Stomach (tissue), 9 donors: ENCODE measurements around the gene CD151. TPM values are rescaled to one million over a fixed set of nuclear protein-coding genes. Genes with fewer than 3 reads are reported as not detected.

Experiments used
- DNase-seq, 2 donors: peaks; one replicate each; pipeline versions ENCODE4 v3.0.0 to v3.0.0-alpha.2; 2013 to 2019
- H3K27ac ChIP-seq, 5 donors: fragments of 200-600 bp in 4 of 5; sonication (generic) in 4 of 5; one replicate each; pipeline ENCODE4 v1.5.1; 2013 to 2019; ENCODE audit warnings: mild to moderate bottlenecking in 1 of 5, moderate library complexity in 1 of 5
- H3K27me3 ChIP-seq, 3 donors: fragments of 200-600 bp; sonication (generic); one replicate each; pipeline ENCODE4 v1.5.1; 2017 to 2019; ENCODE audit warnings: mixed run types in 1 of 3
- H3K36me3 ChIP-seq, 4 donors: fragments of 200-600 bp; sonication (generic); 1 replicate in 3 of 4; 2 replicates in 1 of 4; pipeline ENCODE4 v1.5.1; 2016 to 2019
- H3K4me1 ChIP-seq, 4 donors: fragments of 200-600 bp; sonication (generic); one replicate each; pipeline ENCODE4 v1.5.1; 2016 to 2019
- H3K4me3 ChIP-seq, 4 donors: fragments of 200-600 bp; sonication (generic) in 3 of 4; one replicate each; pipeline ENCODE4 v1.5.1; 2016 to 2019; ENCODE audit warnings: mild to moderate bottlenecking in 1 of 4
- H3K9me3 ChIP-seq, 4 donors: fragments of 200-600 bp; sonication (generic); one replicate each; pipeline ENCODE4 v1.5.1; 2016 to 2019
- EP300 ChIP-seq: sonication (generic); formaldehyde crosslinking; IDR thresholded peaks from one replicate; pipeline ENCODE4 v1.6.1; 2017; ENCODE audit warnings: antibody characterized with exemption
- POLR2A ChIP-seq, 4 donors: fragments of 450-650 bp; IDR thresholded peaks; one replicate each; pipeline ENCODE4 v1.6.1; 2016; ENCODE audit warnings: antibody characterized with exemption in 4 of 4, control low read depth in 2 of 4, mild to moderate bottlenecking in 1 of 4, moderate library complexity in 1 of 4
- POLR2AphosphoS5 ChIP-seq, 3 donors: sonication (generic); formaldehyde crosslinking; IDR thresholded peaks; one replicate each; pipeline ENCODE4 v1.6.1; 2016; ENCODE audit warnings: antibody characterized with exemption in 3 of 3
- WGBS, 5 donors: extraction: QIAGEN DNeasy Blood & Tissue Kit in 3 of 5; methylation state at CpG; one replicate each; pipeline versions ENCODE4 v1.1.5 to v1.1.7; 2013 to 2018; 5-methylcytosine and 5-hydroxymethylcytosine counted together
- intact Hi-C: fragments of 100-400 bp; cut with DNase I; formaldehyde crosslinking; loops from one replicate; pipeline ENCODE4 v1.15.1; 2023; ENCODE audit warnings: low total_unique reads
- polyA plus RNA-seq, 3 donors: library from polyadenylated mRNA; stranded (reverse); fragments of 200-250 nt; gene quantifications; one replicate each; pipeline ENCODE4 v1.2.3, GENCODE V29; 2013
- total RNA-seq, 5 donors: library from RNA; depleted of rRNA; stranded (reverse); fragments of >200 nt; gene quantifications; one replicate each; pipeline versions ENCODE4 v1.1.0 to v1.2.3, GENCODE V29; 2014 to 2016
- TF ChIP-seq, protein P1 (sequence below), 7 experiments: fragments of 450-650 bp in 4 of 7; fragments of 200-600 bp in 3 of 7; sonication (generic) in 3 of 7; IDR thresholded peaks; one replicate each; pipeline ENCODE4 v1.5.1; 2016 to 2019; ENCODE audit warnings: antibody characterized with exemption in 7 of 7, control low read depth in 2 of 7, mild to moderate bottlenecking in 1 of 7
- donor health status: healthy with polysubstance abuse.
- donor health status: Bipolar disorder and iron deficiency.
- donor health status: healthy.

The CD151 gene
- total and polyA plus RNA-seq, 8 donors, result 66.7 to 293 (median 159) TPM

DNA sequence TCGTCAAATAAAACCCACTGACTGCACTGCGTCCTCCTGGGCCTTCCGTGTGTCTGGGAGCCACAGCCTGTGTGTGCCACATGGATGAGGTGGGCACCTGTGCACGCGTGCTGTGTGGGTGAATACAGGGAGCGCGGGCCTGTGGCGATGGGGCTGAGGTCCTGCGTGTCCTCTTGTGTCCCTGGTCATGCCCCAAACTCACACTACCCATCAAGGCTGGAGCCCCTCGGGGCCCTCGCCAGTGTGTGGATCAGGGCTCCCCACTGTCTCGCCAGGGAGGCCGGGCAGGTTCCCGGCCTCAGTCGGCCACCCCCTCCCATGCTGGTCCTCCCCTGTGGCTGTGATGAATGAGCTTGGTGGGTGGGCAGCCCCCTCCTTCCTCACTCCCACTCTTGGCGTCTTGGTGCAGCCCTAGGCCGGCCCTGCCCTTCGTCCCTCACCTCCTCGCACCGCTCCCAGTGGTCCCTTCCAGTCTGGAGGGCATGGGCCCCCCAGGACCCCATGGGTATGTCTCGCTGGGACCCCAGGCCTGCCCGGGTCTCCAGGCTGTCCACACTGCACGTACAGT lies 707 bp upstream of the CD151 start:
- intact Hi-C loops, result no loop called here
- TF ChIP-seq POLR2AphosphoS5 (IDR thresholded peaks at IDR 0.05), result no peak
- no peak for TF ChIP-seq POLR2A (IDR thresholded peaks at IDR 0.05)
- TF ChIP-seq EP300, result no peak
- TF ChIP-seq, protein P1, sequence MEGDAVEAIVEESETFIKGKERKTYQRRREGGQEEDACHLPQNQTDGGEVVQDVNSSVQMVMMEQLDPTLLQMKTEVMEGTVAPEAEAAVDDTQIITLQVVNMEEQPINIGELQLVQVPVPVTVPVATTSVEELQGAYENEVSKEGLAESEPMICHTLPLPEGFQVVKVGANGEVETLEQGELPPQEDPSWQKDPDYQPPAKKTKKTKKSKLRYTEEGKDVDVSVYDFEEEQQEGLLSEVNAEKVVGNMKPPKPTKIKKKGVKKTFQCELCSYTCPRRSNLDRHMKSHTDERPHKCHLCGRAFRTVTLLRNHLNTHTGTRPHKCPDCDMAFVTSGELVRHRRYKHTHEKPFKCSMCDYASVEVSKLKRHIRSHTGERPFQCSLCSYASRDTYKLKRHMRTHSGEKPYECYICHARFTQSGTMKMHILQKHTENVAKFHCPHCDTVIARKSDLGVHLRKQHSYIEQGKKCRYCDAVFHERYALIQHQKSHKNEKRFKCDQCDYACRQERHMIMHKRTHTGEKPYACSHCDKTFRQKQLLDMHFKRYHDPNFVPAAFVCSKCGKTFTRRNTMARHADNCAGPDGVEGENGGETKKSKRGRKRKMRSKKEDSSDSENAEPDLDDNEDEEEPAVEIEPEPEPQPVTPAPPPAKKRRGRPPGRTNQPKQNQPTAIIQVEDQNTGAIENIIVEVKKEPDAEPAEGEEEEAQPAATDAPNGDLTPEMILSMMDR (IDR thresholded peaks at IDR 0.05), result no peak
- H3K9me3 ChIP-seq, result no peaks in the 10 kb centered on the region
- DNase-seq, result no peak
- peaks cover 80 to 96% (median 92%) of the 10 kb centered on the region in 4 donors for H3K4me1 ChIP-seq
- peak overlapping the region; percentile 73 to 80 (median 76) for H3K4me3 ChIP-seq
- 63 to 78% (median 69%) methylated on average over 15 to 23 of the region's 23 CpGs for WGBS, 5 donors
- H3K27ac ChIP-seq, result peak overlapping the region; percentile 85 to 98 (median 91)
- H3K36me3 ChIP-seq, result peaks cover 12 to 13% (median 12%) of the 10 kb centered on the region in 4 donors
- peaks cover 0 to 57% (median 36%) of the 10 kb centered on the region in 3 donors for H3K27me3 ChIP-seq

DNA sequence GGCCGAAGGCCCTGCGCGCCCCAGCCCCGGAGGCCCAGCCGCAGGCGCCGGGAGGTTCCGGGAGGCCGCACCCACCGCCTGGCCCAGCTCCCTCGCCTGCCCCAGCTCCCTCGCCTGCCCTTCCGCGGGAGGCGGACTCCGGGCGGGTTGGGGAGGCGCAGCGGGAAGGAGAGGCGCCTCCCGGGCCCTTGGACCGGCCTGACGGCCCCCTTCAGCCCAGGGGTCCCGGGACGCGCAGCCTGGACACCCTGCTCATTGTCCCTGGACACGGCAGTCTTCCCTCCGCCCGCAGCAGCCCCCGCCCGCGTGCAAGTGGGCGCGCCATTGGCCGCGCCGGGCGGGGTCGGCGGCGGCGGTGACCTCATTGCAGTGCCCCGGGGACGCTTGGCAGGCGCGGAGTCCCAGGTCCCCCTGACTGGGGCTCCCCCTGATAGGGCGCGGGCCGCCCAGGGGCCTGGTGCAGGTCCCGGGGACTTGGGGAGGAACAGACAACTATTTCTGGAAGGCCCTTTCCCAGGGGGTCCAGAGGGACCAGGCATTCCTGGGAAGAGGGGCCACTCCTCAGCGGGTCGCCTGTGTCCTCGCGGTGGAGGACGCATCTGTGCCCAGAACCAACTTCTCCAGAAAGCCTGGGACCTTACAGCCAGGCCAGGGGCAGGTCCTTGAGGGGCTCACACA lies 501 bp downstream of the CD151 start:
- Histone ChIP-seq H3K27ac (peak overlapping the region; percentile 85 to 98 (median 91)), H3K4me1 (peaks cover 75 to 96% (median 92%) of the 10 kb centered on the region in 4 donors), H3K9me3 (no peaks in the 10 kb centered on the region), H3K27me3 (peaks cover 0 to 45% (median 30%) of the 10 kb centered on the region in 3 donors), H3K4me3 (peak overlapping the region; percentile 73 to 80 (median 76)), H3K36me3 (peaks cover 24 to 25% (median 24%) of the 10 kb centered on the region in 4 donors)
- intact Hi-C loops, result no loop called here
- peak; percentile 69 to 88 for DNase-seq
- TF ChIP-seq POLR2AphosphoS5 (IDR thresholded peaks at IDR 0.05) (peak in 2 of 3 donors; percentile 50 to 55), POLR2A (IDR thresholded peaks at IDR 0.05) (peak in 1 of 4 donors; percentile 7), EP300 (no peak)
- TF ChIP-seq, protein P1 (IDR thresholded peaks at IDR 0.05), result no peak
- 1 to 6% (median 2%) methylated on average over 37 to 49 of the region's 55 CpGs; no CpG with 5 or more reads in 1 of the 5 donors for WGBS, 5 donors

DNA sequence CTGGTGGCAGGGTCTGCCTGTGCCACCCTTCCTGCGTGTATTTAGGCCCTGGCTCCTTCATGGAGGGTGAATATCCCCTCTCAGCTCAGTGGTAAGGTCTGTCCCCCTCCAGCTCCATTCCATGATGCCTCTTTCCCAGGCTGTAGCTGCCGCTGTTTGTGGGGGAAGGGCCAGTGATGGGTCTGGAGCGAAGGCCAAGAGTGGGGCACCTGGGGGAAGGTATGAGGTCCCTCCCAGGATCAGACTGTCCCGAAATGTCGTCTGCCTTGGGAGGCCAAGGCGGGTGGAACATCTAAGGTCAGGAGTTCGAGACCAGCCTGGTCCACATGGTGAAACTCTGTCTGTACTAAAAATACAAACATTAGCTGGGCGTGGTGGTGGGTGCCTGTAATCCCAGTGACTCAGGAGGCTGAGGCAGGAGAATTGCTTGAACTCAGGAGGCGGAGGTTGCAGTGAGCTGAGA lies 1.1 kb downstream of the CD151 start:
- WGBS, 5 donors, result 24 to 33% (median 29%) methylated on average over 9 of the region's 9 CpGs
- H3K4me3 ChIP-seq, result peak overlapping the region; percentile 73 to 80 (median 76)
- peak overlapping the region; percentile 85 to 98 (median 91) for H3K27ac ChIP-seq
- peaks cover 75 to 96% (median 92%) of the 10 kb centered on the region in 4 donors for H3K4me1 ChIP-seq
- intact Hi-C loops, result no loop called here
- H3K36me3 ChIP-seq, result peaks cover 30 to 32% (median 31%) of the 10 kb centered on the region in 4 donors
- no peaks in the 10 kb centered on the region for H3K9me3 ChIP-seq
- TF ChIP-seq POLR2AphosphoS5 (IDR thresholded peaks at IDR 0.05) (peak in 1 of 3 donors; percentile 29), EP300 (no peak), POLR2A (IDR thresholded peaks at IDR 0.05) (no peak)
- TF ChIP-seq, protein P1 (IDR thresholded peaks at IDR 0.05), result no peak
- peaks cover 0 to 38% (median 28%) of the 10 kb centered on the region in 3 donors for H3K27me3 ChIP-seq
- peak in 1 of 2 donors; percentile 43 for DNase-seq
